HL-60 (cell line): Measurements from ENCODE around the gene SPINT2.

Experiments used
- DNase-seq, 2 experiments: peaks; one replicate each; pipeline ENCODE4 v3.0.0-alpha.2; 2010 to 2020; ENCODE audit warnings: low read depth in 1 of 2, low spot score in 1 of 2
- H3K27ac ChIP-seq: fragments of 250-450 bp; sonication (Bioruptor Pico); replicated peaks from 2 replicates; pipeline ENCODE4 v1.5.1; 2020; ENCODE audit warnings: mild to moderate bottlenecking, moderate library complexity
- H3K27me3 ChIP-seq: fragments of 250-450 bp; sonication (Bioruptor Pico); 2 replicates; pipeline ENCODE4 v1.5.1; 2021; ENCODE audit warnings: mild to moderate bottlenecking, moderate library complexity; ENCODE audit not compliant: insufficient read depth, poor library complexity, severe bottlenecking
- H3K4me3 ChIP-seq: replicated peaks from 2 replicates; pipeline ENCODE4 v1.5.1; 2011; ENCODE audit warnings: mild to moderate bottlenecking, control low read depth, low read length; ENCODE audit not compliant: insufficient read depth
- CTCF ChIP-seq: IDR thresholded peaks from one replicate; pipeline ENCODE4 v1.5.1; 2011; ENCODE audit warnings: low read length, control low read depth, inconsistent platforms; ENCODE audit not compliant: insufficient read depth
- GABPA ChIP-seq: IDR thresholded peaks from 2 replicates; pipeline ENCODE4 v1.6.1; 2012; ENCODE audit warnings: low read depth
- POLR2AphosphoS5 ChIP-seq: IDR thresholded peaks from 2 replicates; pipeline ENCODE4 v1.6.1; 2012; ENCODE audit warnings: low read depth
- REST ChIP-seq: IDR thresholded peaks from 2 replicates; pipeline ENCODE4 v1.6.1; 2012; ENCODE audit warnings: low read depth; ENCODE audit not compliant: insufficient replicate concordance
- SPI1 ChIP-seq: IDR thresholded peaks from 2 replicates; pipeline ENCODE4 v1.6.1; 2012; ENCODE audit warnings: low read depth, mild to moderate bottlenecking, borderline replicate concordance

SPINT2 gene

GRCh38 chr19:38248421-38248820 is 16.0 kb upstream of the SPINT2 start:
- DNase-seq, result no peak
- peaks cover 3% of the 10 kb centered on the region for H3K27me3 ChIP-seq
- no peak overlapping the region for H3K4me3 ChIP-seq
- no peak for TF ChIP-seq CTCF
- no peak for TF ChIP-seq POLR2AphosphoS5
- H3K27ac ChIP-seq, result no peak overlapping the region

- no peak overlapping the region for H3K4me3 ChIP-seq
- TF ChIP-seq GABPA, result no peak
- TF ChIP-seq REST, result no peak
- TF ChIP-seq CTCF, result no peak
- no peak for TF ChIP-seq POLR2AphosphoS5
- peaks cover 14% of the 10 kb centered on the region for H3K27me3 ChIP-seq
- no peak overlapping the region for H3K27ac ChIP-seq
- no peak for DNase-seq
Measured at GRCh38 chr19:38250428-38250820, 13.9 kb upstream of the SPINT2 start.

- H3K4me3 ChIP-seq, result no peak overlapping the region
- peaks cover 20% of the 10 kb centered on the region for H3K27me3 ChIP-seq
- no peak for DNase-seq
- TF ChIP-seq REST (no peak), CTCF (no peak), SPI1 (no peak), POLR2AphosphoS5 (no peak), GABPA (no peak)
- H3K27ac ChIP-seq, result no peak overlapping the region
Measured at GRCh38 chr19:38250821-38251563, 13.4 kb upstream of the SPINT2 start.

GRCh38 chr19:38251564-38252051 is 12.8 kb upstream of the SPINT2 start:
- H3K4me3 ChIP-seq, result no peak overlapping the region
- H3K27ac ChIP-seq, result no peak overlapping the region

More at GRCh38 chr19:38251564-38252051, 12.8 kb upstream of the SPINT2 start:
- H3K27me3 ChIP-seq, result peaks cover 23% of the 10 kb centered on the region
- DNase-seq, result no peak
- TF ChIP-seq SPI1 (no peak), POLR2AphosphoS5 (no peak), REST (no peak), CTCF (no peak), GABPA (no peak)
